OCI-LY1 (cell line): ENCODE results near the gene RBM28.

Source experiments
- CTCF ChIP-seq: fragments of 200-600 bp; sonication (generic), shearing (Covaris generic); IDR thresholded peaks from 2 replicates; pipeline ENCODE4 v1.5.1; 2017; ENCODE audit warnings: mild to moderate bottlenecking, antibody characterized with exemption, low read length, moderate library complexity, mixed read lengths
- EZH2 ChIP-seq: fragments of 200-600 bp; sonication (generic), shearing (Covaris generic); IDR thresholded peaks from 2 replicates; pipeline ENCODE4 v1.8.0; 2017; ENCODE audit warnings: borderline replicate concordance, mixed run types, mild to moderate bottlenecking, antibody characterized with exemption, low read length, moderate library complexity, mixed read lengths

GRCh38 chr7:128353610-128354009, 9.9 kb upstream of the RBM28 start:
- no peak for TF ChIP-seq CTCF
- TF ChIP-seq EZH2: no peak
